H9 (cell line): ENCODE data around the gene CXCR2. TPM values are rescaled to one million over a fixed set of nuclear protein-coding genes. Genes with fewer than 3 reads are reported as not detected.

Experiments
- DNase-seq: peaks from one replicate; pipeline ENCODE4 v3.0.0-alpha.2; 2017
- H2AFZ ChIP-seq: one replicate; pipeline ENCODE4 v1.6.1; 2013; ENCODE audit warnings: mild to moderate bottlenecking, low read length, control low read depth, moderate library complexity
- H2AK5ac ChIP-seq: 2 replicates; pipeline ENCODE4 v1.6.1; 2013; ENCODE audit warnings: low read length, control low read depth, mixed read lengths; ENCODE audit not compliant: insufficient read length
- H2BK120ac ChIP-seq: one replicate; pipeline ENCODE4 v1.6.1; 2013; ENCODE audit warnings: low read depth, mild to moderate bottlenecking, low read length, control low read depth, inconsistent platforms; ENCODE audit not compliant: poor library complexity, severe bottlenecking
- H2BK12ac ChIP-seq: 2 replicates; pipeline ENCODE4 v1.6.1; 2013; ENCODE audit warnings: low read length, control low read depth, mixed read lengths, low read depth; ENCODE audit not compliant: insufficient read length
- H2BK15ac ChIP-seq: 2 replicates; pipeline ENCODE4 v1.6.1; 2013; ENCODE audit warnings: low read depth, low read length, control low read depth
- H2BK20ac ChIP-seq: one replicate; pipeline ENCODE4 v1.6.1; 2013; ENCODE audit warnings: low read depth, mild to moderate bottlenecking, low read length, control low read depth, inconsistent platforms; ENCODE audit not compliant: poor library complexity, severe bottlenecking
- H2BK5ac ChIP-seq: 2 replicates; pipeline ENCODE4 v1.6.1; 2013; ENCODE audit warnings: low read length, control low read depth, mixed read lengths; ENCODE audit not compliant: insufficient read length
- H3K14ac ChIP-seq: 2 replicates; pipeline ENCODE4 v1.6.1; 2013; ENCODE audit warnings: low read length, control low read depth; ENCODE audit not compliant: insufficient read depth
- H3K18ac ChIP-seq: 2 replicates; pipeline ENCODE4 v1.6.1; 2013; ENCODE audit warnings: low read depth, mild to moderate bottlenecking, mixed read lengths, low read length, control low read depth; ENCODE audit not compliant: insufficient read length
- H3K23ac ChIP-seq: 2 replicates; pipeline ENCODE4 v1.6.1; 2013; ENCODE audit warnings: low read length, control low read depth, mixed read lengths, low read depth; ENCODE audit not compliant: insufficient read length
- H3K23me2 ChIP-seq: 2 replicates; pipeline ENCODE4 v1.6.1; 2013; ENCODE audit warnings: low read depth, mild to moderate bottlenecking, mixed read lengths, low read length, control low read depth; ENCODE audit not compliant: insufficient read length, poor library complexity, severe bottlenecking
- H3K27ac ChIP-seq: 2 replicates; pipeline ENCODE4 v1.5.1; 2013; ENCODE audit warnings: low read length, control low read depth, mixed read lengths, low read depth; ENCODE audit not compliant: insufficient read length
- H3K27me3 ChIP-seq: 2 replicates; pipeline ENCODE4 v1.6.1; 2013; ENCODE audit warnings: low read length, control low read depth, inconsistent platforms; ENCODE audit not compliant: insufficient read depth
- H3K4ac ChIP-seq: 2 replicates; pipeline ENCODE4 v1.6.1; 2013; ENCODE audit warnings: low read depth, mild to moderate bottlenecking, control low read depth, inconsistent platforms, low read length, moderate library complexity
- H3K4me1 ChIP-seq: 2 replicates; pipeline ENCODE4 v1.6.1; 2013; ENCODE audit warnings: low read length, control low read depth, inconsistent platforms; ENCODE audit not compliant: insufficient read depth
- H3K4me2 ChIP-seq: 2 replicates; pipeline ENCODE4 v1.6.1; 2013; ENCODE audit warnings: low read length, control low read depth, mixed read lengths; ENCODE audit not compliant: insufficient read length, insufficient read depth
- H3K56ac ChIP-seq: 2 replicates; pipeline ENCODE4 v1.6.1; 2013; ENCODE audit warnings: low read depth, mild to moderate bottlenecking, mixed read lengths, low read length, control low read depth; ENCODE audit not compliant: insufficient read length
- H3K79me1 ChIP-seq: 2 replicates; pipeline ENCODE4 v1.6.1; 2013; ENCODE audit warnings: low read depth, mild to moderate bottlenecking, moderate library complexity, low read length, control low read depth, inconsistent platforms; ENCODE audit not compliant: insufficient read depth, poor library complexity, severe bottlenecking
- H3K79me2 ChIP-seq: 2 replicates; pipeline ENCODE4 v1.6.1; 2013; ENCODE audit warnings: low read length, control low read depth, inconsistent platforms; ENCODE audit not compliant: insufficient read depth
- H3K9ac ChIP-seq: 2 replicates; pipeline ENCODE4 v1.6.1; 2013; ENCODE audit warnings: low read length, control low read depth, mixed read lengths; ENCODE audit not compliant: insufficient read length; ENCODE audit errors: extremely low read depth
- H3K9me3 ChIP-seq: one replicate; pipeline ENCODE4 v1.6.1; 2013; ENCODE audit warnings: low read depth, low read length, inconsistent platforms; ENCODE audit not compliant: control insufficient read depth
- H3T11ph ChIP-seq: one replicate; pipeline ENCODE4 v1.6.1; 2013; ENCODE audit warnings: mild to moderate bottlenecking, low read length, control low read depth, inconsistent platforms
- H4K20me1 ChIP-seq: one replicate; pipeline ENCODE4 v1.6.1; 2013; ENCODE audit not compliant: control insufficient read depth, insufficient read length, insufficient read depth
- H4K5ac ChIP-seq: 2 replicates; pipeline ENCODE4 v1.6.1; 2013; ENCODE audit warnings: low read depth, mild to moderate bottlenecking, mixed read lengths, low read length, control low read depth; ENCODE audit not compliant: insufficient read length
- H4K8ac ChIP-seq: replicated peaks from 2 replicates; pipeline ENCODE4 v1.6.1; 2013; ENCODE audit warnings: low read length, control low read depth, mixed read lengths, low read depth; ENCODE audit not compliant: insufficient read length
- H4K91ac ChIP-seq: 2 replicates; pipeline ENCODE4 v1.6.1; 2013; ENCODE audit warnings: low read depth, mild to moderate bottlenecking, moderate library complexity, mixed read lengths, low read length, control low read depth; ENCODE audit not compliant: insufficient read length
- H3K27ac Mint-ChIP-seq, 3 experiments: 2 replicates in 2 of 3; 3 replicates in 1 of 3; pipeline ENCODE4 v1.8.0; 2020 to 2021; ENCODE audit warnings: mixed read lengths in 3 of 3, mild to moderate bottlenecking in 1 of 3, moderate library complexity in 1 of 3
- H3K27me3 Mint-ChIP-seq: 2 replicates; pipeline ENCODE4 v1.8.0; 2021; ENCODE audit warnings: low read depth, mild to moderate bottlenecking, moderate library complexity, mixed read lengths
- H3K36me3 Mint-ChIP-seq, 3 experiments: 2 replicates in 2 of 3; 3 replicates in 1 of 3; pipeline ENCODE4 v1.8.0; 2020 to 2021; ENCODE audit warnings: low read depth in 3 of 3, mixed read lengths in 3 of 3; ENCODE audit not compliant: insufficient read depth in 1 of 3
- H3K4me1 Mint-ChIP-seq, 2 experiments: 2 replicates each; pipeline ENCODE4 v1.8.0; 2020; ENCODE audit warnings: mixed read lengths in 2 of 2
- H3K4me3 Mint-ChIP-seq, 2 experiments: 2 replicates in 1 of 2; 3 replicates in 1 of 2; pipeline ENCODE4 v1.8.0; 2020 to 2021; ENCODE audit warnings: mild to moderate bottlenecking in 2 of 2, mixed read lengths in 2 of 2, moderate library complexity in 1 of 2
- H3K9me3 Mint-ChIP-seq, 2 experiments: 2 replicates in 1 of 2; 3 replicates in 1 of 2; pipeline ENCODE4 v1.8.0; 2020; ENCODE audit warnings: mild to moderate bottlenecking in 2 of 2, mixed read lengths in 2 of 2, moderate library complexity in 1 of 2
- CTCF ChIP-seq: fragments of 200-600 bp; sonication (generic); conservative IDR thresholded peaks from 3 replicates; pipeline ENCODE4 v1.8.0; 2021; ENCODE audit warnings: antibody characterized with exemption, mild to moderate bottlenecking
- WGBS: extraction: QIAGEN DNeasy Blood & Tissue Kit; methylation state at CpG from one replicate; pipeline ENCODE4 v1.1.7; 2013; ENCODE audit warnings: missing lambda C conversion rate, low lambda C conversion rate, mixed read lengths; ENCODE audit not compliant: insufficient read length; ENCODE audit errors: extremely low coverage; 5-methylcytosine and 5-hydroxymethylcytosine counted together
- total RNA-seq: library from RNA; stranded (reverse); gene quantifications from 2 replicates; pipeline ENCODE4 v1.2.1, GENCODE V29; 2021

Gene CXCR2
- total RNA-seq, 1 experiment from 2014 or later: 0.59 TPM

GRCh38 chr2:218172845-218173244 lies 47.0 kb downstream of the CXCR2 start:
- no peak for TF ChIP-seq CTCF
- Histone ChIP-seq H3K4me2 (no peak overlapping the region), H2BK20ac (no peak overlapping the region), H3K9me3 (no peaks in the 10 kb centered on the region), H4K20me1 (no peaks in the 10 kb centered on the region), H2AFZ (no peak overlapping the region), H3K18ac (no peak overlapping the region), H3K27ac (no peak overlapping the region), H2AK5ac (no peak overlapping the region), H3K23ac (no peak overlapping the region), H3K79me1 (no peaks in the 10 kb centered on the region), H2BK15ac (no peak overlapping the region), H3K9ac (no peak overlapping the region), H3K27me3 (no peaks in the 10 kb centered on the region), H4K8ac (no peak overlapping the region), H3K79me2 (no peaks in the 10 kb centered on the region), H3K23me2 (no peaks in the 10 kb centered on the region), H4K91ac (no peak overlapping the region), H2BK5ac (no peak overlapping the region), H2BK120ac (no peak overlapping the region), H3K4me1 (peaks cover 2% of the 10 kb centered on the region; the same call in 1 of the 2 replicates), H2BK12ac (no peak overlapping the region), H3K56ac (no peak overlapping the region), H3K4ac (no peak overlapping the region), H3T11ph (no peak overlapping the region), H4K5ac (no peak overlapping the region), H3K14ac (no peak overlapping the region)
- no peak for DNase-seq
- H3K4me1 Mint-ChIP-seq: peaks cover 6 to 10% of the 10 kb centered on the region in 2 experiments
- no peaks in the 10 kb centered on the region for H3K36me3 Mint-ChIP-seq
- WGBS: no CpG with 5 or more reads among the region's 2 CpGs
- H3K27me3 Mint-ChIP-seq: peaks cover 9% of the 10 kb centered on the region
- H3K4me3 Mint-ChIP-seq: no peak overlapping the region
- no peak overlapping the region; a peak in 1 of 7 replicates for H3K27ac Mint-ChIP-seq
- H3K9me3 Mint-ChIP-seq: no peaks in the 10 kb centered on the region
